ENCODE data around the gene GYS1. TPM values are rescaled to one million over a fixed set of nuclear protein-coding genes. Genes with fewer than 3 reads are reported as not detected.

Gene GYS1
- total and polyA plus RNA-seq, 4 donors, result 2.6 to 8.7 (median 6.3) TPM

- H3K9me3 ChIP-seq (ENCODE audit: control insufficient read depth in 4 of 4, low read length in 3 of 4), result no peaks in the 10 kb centered on the region
- peaks cover 3 to 11% (median 6%) of the 10 kb centered on the region in 4 donors for H3K36me3 ChIP-seq (ENCODE audit: control insufficient read depth in 4 of 4, insufficient read depth in 3 of 4, low read depth in 1 of 4, low read length in 3 of 4)
- peaks cover 2 to 22% (median 17%) of the 10 kb centered on the region in 4 donors for H3K4me1 ChIP-seq (ENCODE audit: control insufficient read depth in 4 of 4, insufficient read depth in 4 of 4, low read length in 3 of 4)
- TF ChIP-seq HNF4A (conservative IDR thresholded peaks at IDR 0.05) (no peak), JUND (IDR thresholded peaks at IDR 0.05) (no peak), RXRA (IDR thresholded peaks at IDR 0.05) (no peak), RAD21 (IDR thresholded peaks at IDR 0.05) (no peak), CTCF (IDR thresholded peaks at IDR 0.05; ENCODE audit: low read depth, low read length, missing input control) (no peak), TAF1 (conservative IDR thresholded peaks at IDR 0.05) (no peak), HNF4G (IDR thresholded peaks at IDR 0.05) (no peak), MAX (IDR thresholded peaks at IDR 0.05) (no peak), ZBTB33 (IDR thresholded peaks at IDR 0.05) (no peak), ATF3 (IDR thresholded peaks at IDR 0.05) (no peak), SP1 (IDR thresholded peaks at IDR 0.05) (no peak), YY1 (IDR thresholded peaks at IDR 0.05) (no peak), GABPA (IDR thresholded peaks at IDR 0.05 in 1 of 2, conservative IDR thresholded peaks at IDR 0.05 in 1 of 2) (no peak), EGR1 (IDR thresholded peaks at IDR 0.05; ENCODE audit: low read depth in 2 of 2) (no peak), FOXA2 (IDR thresholded peaks at IDR 0.05) (no peak)
- no peak for DNase-seq (ENCODE audit: low spot score)
- WGBS, result 34% methylated on average over 4 of the region's 4 CpGs
- H3K9ac ChIP-seq (ENCODE audit: low read depth in 1 of 2, low read length in 2 of 2), result no peak overlapping the region
- peak overlapping the region; percentile 50 to 68 for H3K27ac ChIP-seq (ENCODE audit: low read depth in 1 of 2, low read length in 2 of 2)
- no peaks in the 10 kb centered on the region for H3K27me3 ChIP-seq (ENCODE audit: control insufficient read depth in 4 of 4, insufficient read depth in 4 of 4, low read length in 3 of 4)
- H3K4me3 ChIP-seq (ENCODE audit: low read depth in 1 of 3, low read length in 3 of 3), result no peak overlapping the region
These were observed 24.9 kb downstream of the GYS1 start for GRCh38 chr19:48968179-48968661.

- Histone ChIP-seq H3K27ac (ENCODE audit: low read depth in 1 of 2, low read length in 2 of 2) (peak overlapping the region; percentile 84 to 91), H3K27me3 (ENCODE audit: control insufficient read depth in 4 of 4, insufficient read depth in 4 of 4, low read length in 3 of 4) (no peaks in the 10 kb centered on the region), H3K4me3 (ENCODE audit: low read depth in 1 of 3, low read length in 3 of 3) (peak overlapping the region in 2 of 3 donors; percentile 66 to 93), H3K9me3 (ENCODE audit: control insufficient read depth in 4 of 4, low read length in 3 of 4) (no peaks in the 10 kb centered on the region), H3K9ac (ENCODE audit: low read depth in 1 of 2, low read length in 2 of 2) (no peak overlapping the region), H3K4me1 (ENCODE audit: control insufficient read depth in 4 of 4, insufficient read depth in 4 of 4, low read length in 3 of 4) (peaks cover 2 to 24% (median 18%) of the 10 kb centered on the region in 4 donors), H3K36me3 (ENCODE audit: control insufficient read depth in 4 of 4, insufficient read depth in 3 of 4, low read depth in 1 of 4, low read length in 3 of 4) (peaks cover 3 to 8% (median 4%) of the 10 kb centered on the region in 4 donors)
- WGBS, result 40% methylated on average over 14 of the region's 14 CpGs
- DNase-seq (ENCODE audit: low spot score), result peak; percentile 51
- TF ChIP-seq TAF1 (conservative IDR thresholded peaks at IDR 0.05), result no peak
- peak; percentile 27 for TF ChIP-seq SP1 (IDR thresholded peaks at IDR 0.05)
- peak; percentile 14 to 23 for TF ChIP-seq JUND (IDR thresholded peaks at IDR 0.05)
- peak in 1 of 2 donors; percentile 8 for TF ChIP-seq EGR1 (IDR thresholded peaks at IDR 0.05; ENCODE audit: low read depth in 2 of 2)
- no peak for TF ChIP-seq ATF3 (IDR thresholded peaks at IDR 0.05)
- no peak for TF ChIP-seq FOXA1 (IDR thresholded peaks at IDR 0.05)
- peak; percentile 95 for TF ChIP-seq YY1 (IDR thresholded peaks at IDR 0.05)
- peak; percentile 12 to 50 for TF ChIP-seq RXRA (IDR thresholded peaks at IDR 0.05)
- peak in 1 of 2 donors; percentile 3 for TF ChIP-seq RAD21 (IDR thresholded peaks at IDR 0.05)
- peak; percentile 56 for TF ChIP-seq ZBTB33 (IDR thresholded peaks at IDR 0.05)
- TF ChIP-seq HNF4A (conservative IDR thresholded peaks at IDR 0.05), result peak in 1 of 2 donors; percentile 50
- no peak for TF ChIP-seq GABPA (IDR thresholded peaks at IDR 0.05 in 1 of 2, conservative IDR thresholded peaks at IDR 0.05 in 1 of 2)
- TF ChIP-seq FOXA2 (IDR thresholded peaks at IDR 0.05), result no peak
- TF ChIP-seq MAX (IDR thresholded peaks at IDR 0.05), result peak; percentile 65
- TF ChIP-seq CTCF (IDR thresholded peaks at IDR 0.05; ENCODE audit: low read depth, low read length, missing input control), result no peak
- TF ChIP-seq HNF4G (IDR thresholded peaks at IDR 0.05), result no peak
- no peak for TF ChIP-seq NR2F2 (IDR thresholded peaks at IDR 0.05)
These were observed 25.5 kb downstream of the GYS1 start for GRCh38 chr19:48967346-48968178.

All from liver (tissue), 9 donors.